ENCODE results near the gene OGT.
A peak's percentile ranks its signal among the peaks of the same experiment; 100 is the strongest.

OGT gene

GRCh38 chrX:71515038-71515396 lies 17.9 kb upstream of the OGT start:
- DNase-seq (ENCODE audit: low read depth in 1 of 2, low spot score in 1 of 2): no peak
- Histone ChIP-seq H3K4me3 (replicated peaks; ENCODE audit: insufficient read depth, low read length) (no peak overlapping the region), H3K27me3 (ENCODE audit: insufficient read depth, poor library complexity, severe bottlenecking) (no peaks in the 10 kb centered on the region), H3K27ac (replicated peaks) (no peak overlapping the region)
- TF ChIP-seq SPI1 (IDR thresholded peaks at IDR 0.05; ENCODE audit: borderline replicate concordance, low read depth): no peak
- TF ChIP-seq, protein P1, sequence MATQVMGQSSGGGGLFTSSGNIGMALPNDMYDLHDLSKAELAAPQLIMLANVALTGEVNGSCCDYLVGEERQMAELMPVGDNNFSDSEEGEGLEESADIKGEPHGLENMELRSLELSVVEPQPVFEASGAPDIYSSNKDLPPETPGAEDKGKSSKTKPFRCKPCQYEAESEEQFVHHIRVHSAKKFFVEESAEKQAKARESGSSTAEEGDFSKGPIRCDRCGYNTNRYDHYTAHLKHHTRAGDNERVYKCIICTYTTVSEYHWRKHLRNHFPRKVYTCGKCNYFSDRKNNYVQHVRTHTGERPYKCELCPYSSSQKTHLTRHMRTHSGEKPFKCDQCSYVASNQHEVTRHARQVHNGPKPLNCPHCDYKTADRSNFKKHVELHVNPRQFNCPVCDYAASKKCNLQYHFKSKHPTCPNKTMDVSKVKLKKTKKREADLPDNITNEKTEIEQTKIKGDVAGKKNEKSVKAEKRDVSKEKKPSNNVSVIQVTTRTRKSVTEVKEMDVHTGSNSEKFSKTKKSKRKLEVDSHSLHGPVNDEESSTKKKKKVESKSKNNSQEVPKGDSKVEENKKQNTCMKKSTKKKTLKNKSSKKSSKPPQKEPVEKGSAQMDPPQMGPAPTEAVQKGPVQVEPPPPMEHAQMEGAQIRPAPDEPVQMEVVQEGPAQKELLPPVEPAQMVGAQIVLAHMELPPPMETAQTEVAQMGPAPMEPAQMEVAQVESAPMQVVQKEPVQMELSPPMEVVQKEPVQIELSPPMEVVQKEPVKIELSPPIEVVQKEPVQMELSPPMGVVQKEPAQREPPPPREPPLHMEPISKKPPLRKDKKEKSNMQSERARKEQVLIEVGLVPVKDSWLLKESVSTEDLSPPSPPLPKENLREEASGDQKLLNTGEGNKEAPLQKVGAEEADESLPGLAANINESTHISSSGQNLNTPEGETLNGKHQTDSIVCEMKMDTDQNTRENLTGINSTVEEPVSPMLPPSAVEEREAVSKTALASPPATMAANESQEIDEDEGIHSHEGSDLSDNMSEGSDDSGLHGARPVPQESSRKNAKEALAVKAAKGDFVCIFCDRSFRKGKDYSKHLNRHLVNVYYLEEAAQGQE (IDR thresholded peaks at IDR 0.05; ENCODE audit: insufficient replicate concordance, low read depth): no peak
- TF ChIP-seq GABPA (IDR thresholded peaks at IDR 0.05; ENCODE audit: low read depth): no peak
- TF ChIP-seq POLR2AphosphoS5 (IDR thresholded peaks at IDR 0.05; ENCODE audit: low read depth): no peak
- no peak for TF ChIP-seq CTCF (IDR thresholded peaks at IDR 0.05; ENCODE audit: insufficient read depth, low read length)

DNA sequence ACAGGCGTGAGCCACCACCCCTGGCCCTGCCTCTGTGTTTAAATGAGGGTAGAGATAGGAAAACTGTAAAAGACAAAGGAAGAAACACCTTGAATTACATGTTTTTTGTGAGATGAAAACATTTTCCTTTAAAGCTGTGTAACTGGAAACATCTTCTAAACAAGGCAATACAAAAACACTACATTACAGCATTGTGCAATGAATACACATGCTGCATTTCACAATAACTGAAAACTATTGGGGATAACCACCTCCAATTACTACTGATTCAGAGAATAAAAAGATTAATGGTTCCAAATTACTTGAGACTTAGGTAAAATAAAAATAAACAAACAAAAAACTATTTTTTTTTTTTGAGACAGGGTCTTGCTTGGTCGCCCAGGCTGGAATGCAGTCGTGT lies 7.6 kb upstream of the OGT start:
- no peak for DNase-seq (ENCODE audit: low read depth in 1 of 2, low spot score in 1 of 2)
- Histone ChIP-seq H3K4me3 (replicated peaks; ENCODE audit: insufficient read depth, low read length) (no peak overlapping the region), H3K27ac (replicated peaks) (0 out of 2 replicates have a peak overlapping the region, but pooled peaks have one; percentile 19), H3K27me3 (ENCODE audit: insufficient read depth, poor library complexity, severe bottlenecking) (no peaks in the 10 kb centered on the region)
- no peak for TF ChIP-seq GABPA (IDR thresholded peaks at IDR 0.05; ENCODE audit: low read depth)
- TF ChIP-seq, protein P1 (IDR thresholded peaks at IDR 0.05; ENCODE audit: insufficient replicate concordance, low read depth): no peak

- Histone ChIP-seq H3K27me3 (ENCODE audit: insufficient read depth, poor library complexity, severe bottlenecking) (no peaks in the 10 kb centered on the region), H3K27ac (replicated peaks) (peak overlapping the region; percentile 94), H3K4me3 (replicated peaks; ENCODE audit: insufficient read depth, low read length) (peak overlapping the region; percentile 29)
- DNase-seq (ENCODE audit: low read depth in 1 of 2, low spot score in 1 of 2): peak in 1 of 2 experiments; percentile 30
- TF ChIP-seq GABPA (IDR thresholded peaks at IDR 0.05; ENCODE audit: low read depth) (no peak), POLR2AphosphoS5 (IDR thresholded peaks at IDR 0.05; ENCODE audit: low read depth) (no peak), SPI1 (IDR thresholded peaks at IDR 0.05; ENCODE audit: borderline replicate concordance, low read depth) (no peak), CTCF (IDR thresholded peaks at IDR 0.05; ENCODE audit: insufficient read depth, low read length) (no peak)
- TF ChIP-seq, protein P1 (IDR thresholded peaks at IDR 0.05; ENCODE audit: insufficient replicate concordance, low read depth): no peak
Observed at GRCh38 chrX:71532078-71532752, 689 bp upstream of the OGT start.

Data from HL-60 (cell line).